HG03354 (cell line): Measurements from ENCODE around the gene TRAPPC1.

ENCODE experiments used
- ATAC-seq: cut with Tn5 transposase; IDR thresholded peaks from one replicate; pipeline ENCODE4 v1.9.1; 2021; ENCODE audit warnings: mild to moderate bottlenecking; ENCODE audit not compliant: unreplicated experiment, poor library complexity, severe bottlenecking

TRAPPC1 gene

DNA sequence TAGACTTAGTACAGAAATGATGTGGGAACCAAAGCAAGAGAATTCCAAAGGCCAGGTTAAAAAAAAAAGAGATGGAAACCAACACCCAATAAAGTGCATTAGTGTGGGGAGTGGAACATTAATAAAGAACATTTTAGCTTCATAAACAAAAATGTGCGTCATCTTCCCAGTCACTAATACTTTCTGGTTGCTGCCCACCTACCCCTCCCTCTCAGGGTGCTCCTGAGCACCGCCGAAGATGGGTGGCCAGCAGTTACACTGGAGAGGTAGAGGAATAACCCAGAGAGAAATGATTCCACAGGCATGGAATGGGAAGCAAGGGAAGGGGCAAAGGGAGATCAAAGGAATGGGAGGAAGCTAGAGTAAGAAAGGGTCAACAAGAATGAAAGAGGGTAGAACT is 49.1 kb downstream of the TRAPPC1 start:
- no peak for ATAC-seq

DNA sequence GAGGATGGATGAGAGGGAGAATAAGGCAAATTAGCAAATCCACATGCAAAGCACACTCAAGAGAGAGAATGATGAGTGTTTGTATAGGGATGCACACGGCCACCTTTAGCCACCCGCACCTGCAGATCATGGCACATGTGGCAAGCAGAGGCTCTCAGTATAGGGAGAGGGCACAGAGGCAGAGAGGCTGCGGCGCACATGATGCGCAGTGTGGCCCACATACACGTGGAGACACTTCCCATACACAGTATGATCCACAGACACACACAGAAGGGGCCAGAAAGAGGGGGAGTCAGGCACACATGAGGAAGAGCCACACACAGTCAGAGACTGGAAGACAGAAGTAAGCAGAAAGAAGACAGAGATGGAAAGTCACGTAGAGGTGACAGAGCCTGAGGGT is 49.7 kb downstream of the TRAPPC1 start:
- no peak for ATAC-seq

DNA sequence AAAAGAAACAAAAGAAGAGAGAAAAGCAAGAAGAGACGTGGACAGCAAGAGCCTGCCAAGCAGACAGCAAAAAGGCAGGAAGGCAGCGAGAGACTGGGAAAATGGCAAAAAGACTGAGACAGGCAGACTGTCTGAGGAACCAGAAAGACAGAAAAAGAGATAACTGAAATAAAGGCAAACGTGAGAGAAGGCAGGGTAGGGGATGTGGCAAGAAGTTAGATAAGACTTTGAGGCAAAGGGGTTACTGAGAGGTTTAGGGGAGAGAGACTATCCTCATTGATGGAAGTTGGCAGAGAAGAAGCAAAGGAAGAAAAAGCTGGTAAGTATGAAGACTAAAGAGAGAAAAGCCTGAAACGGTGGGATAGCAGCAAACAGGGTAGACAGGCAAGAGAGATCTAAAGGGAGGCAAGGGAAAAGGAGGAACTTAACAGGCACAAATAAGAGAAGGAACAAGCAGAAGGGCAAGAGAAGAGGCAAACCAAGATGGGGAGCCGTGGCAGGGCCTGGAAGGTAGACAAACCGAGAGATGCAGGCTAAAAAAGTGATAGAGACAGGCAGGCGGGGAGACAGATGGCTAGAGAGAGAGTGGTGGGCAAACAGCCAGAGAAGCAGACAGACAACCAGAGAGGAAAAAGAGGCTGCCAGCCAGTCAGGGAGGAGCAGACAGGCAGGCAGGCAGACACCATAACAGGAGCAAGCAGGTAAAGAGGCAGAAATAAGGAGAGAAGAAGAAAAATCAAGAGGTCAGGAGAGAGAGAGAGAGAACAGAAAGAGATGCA is 50.3 kb downstream of the TRAPPC1 start:
- ATAC-seq: no peak
